IMR-90 (cell line): ENCODE measurements around the gene PSG7. TPM values are rescaled to one million over a fixed set of nuclear protein-coding genes. Genes with fewer than 3 reads are reported as not detected.
A peak's percentile ranks its signal among the peaks of the same experiment; 100 is the strongest.

Experiments
- ATAC-seq: fragments of 200-7000 bp; cut with Tn5 transposase; 2 replicates; pipeline ENCODE4 v1.9.1; 2020; ENCODE audit warnings: low read depth, mild to moderate bottlenecking, moderate library complexity
- BruUV-seq: library from RNA; stranded (reverse); fragments of 400-500 nt; replicated peaks from 2 replicates; lab custom pipeline; 2021; lab: Mats Ljungman, UMichigan
- CTCF ChIA-PET: fragments of 300-600 bp; formaldehyde crosslinking; extraction: SDS; loops from one replicate; lab custom pipeline; 2021; ENCODE audit warnings: antibody characterized with exemption; lab: Yijun Ruan, JAX
- POLR2A ChIA-PET: fragments of 300-600 bp; sonication (Branson Sonifier 250); formaldehyde crosslinking; loops from one replicate; lab custom pipeline; 2022; ENCODE audit warnings: antibody characterized with exemption; ENCODE audit not compliant: unreplicated experiment; lab: Charles Lee
- DNase-seq: peaks from one replicate; pipeline ENCODE4 v3.0.0; 2013
- H2AFZ ChIP-seq: replicated peaks from 2 replicates; pipeline ENCODE3; 2013; ENCODE audit warnings: low read length, mild to moderate bottlenecking; ENCODE audit not compliant: poor library complexity
- H2AK5ac ChIP-seq: 2 replicates; pipeline ENCODE4 v1.6.1; 2013; ENCODE audit warnings: low read depth, low read length, inconsistent platforms
- H2AK9ac ChIP-seq: replicated peaks from 2 replicates; pipeline ENCODE3; 2013; ENCODE audit warnings: mild to moderate bottlenecking, low read depth, low read length, moderate library complexity; ENCODE audit not compliant: poor library complexity
- H2BK120ac ChIP-seq: 2 replicates; pipeline ENCODE4 v1.6.1; 2013; ENCODE audit warnings: low read depth, low read length, inconsistent platforms
- H2BK15ac ChIP-seq: 3 replicates; pipeline ENCODE4 v1.6.1; 2013; ENCODE audit warnings: low read depth, low read length, inconsistent platforms
- H2BK20ac ChIP-seq: 2 replicates; pipeline ENCODE4 v1.6.1; 2013; ENCODE audit warnings: low read depth, mild to moderate bottlenecking, inconsistent platforms, low read length, moderate library complexity
- H2BK5ac ChIP-seq: 2 replicates; pipeline ENCODE4 v1.6.1; 2013; ENCODE audit warnings: mild to moderate bottlenecking, low read depth, low read length, inconsistent platforms; ENCODE audit not compliant: poor library complexity, severe bottlenecking
- H3K14ac ChIP-seq: replicated peaks from 2 replicates; pipeline ENCODE4 v1.6.1; 2013; ENCODE audit warnings: low read depth, low read length, inconsistent platforms
- H3K18ac ChIP-seq: 2 replicates; pipeline ENCODE4 v1.6.1; 2013; ENCODE audit warnings: low read depth, low read length, control low read depth
- H3K23ac ChIP-seq: 2 replicates; pipeline ENCODE4 v1.6.1; 2013; ENCODE audit warnings: low read depth, low read length, inconsistent platforms
- H3K27ac ChIP-seq: 2 replicates; pipeline ENCODE4 v1.5.1; 2013; ENCODE audit warnings: mild to moderate bottlenecking, control low read depth, low read length; ENCODE audit not compliant: insufficient read depth
- H3K27me3 ChIP-seq: 2 replicates; pipeline ENCODE4 v1.6.1; 2013; ENCODE audit warnings: low read length; ENCODE audit not compliant: control insufficient read depth, insufficient read depth
- H3K36me3 ChIP-seq: 2 replicates; pipeline ENCODE4 v1.6.1; 2013; ENCODE audit warnings: low read length, mixed read lengths; ENCODE audit not compliant: control insufficient read depth, insufficient read depth
- H3K4ac ChIP-seq: 2 replicates; pipeline ENCODE4 v1.6.1; 2013; ENCODE audit warnings: low read depth, low read length, inconsistent platforms
- H3K4me1 ChIP-seq: 2 replicates; pipeline ENCODE4 v1.6.1; 2013; ENCODE audit warnings: low read length, mixed read lengths; ENCODE audit not compliant: control insufficient read depth, insufficient read depth
- H3K4me2 ChIP-seq: 2 replicates; pipeline ENCODE4 v1.6.1; 2013; ENCODE audit warnings: low read depth, mild to moderate bottlenecking, control low read depth, low read length, moderate library complexity
- H3K4me3 ChIP-seq: 2 replicates; pipeline ENCODE4 v1.5.1; 2013; ENCODE audit warnings: low read depth, mild to moderate bottlenecking, control low read depth, low read length, moderate library complexity; ENCODE audit not compliant: insufficient read depth
- H3K56ac ChIP-seq: 2 replicates; pipeline ENCODE4 v1.6.1; 2013; ENCODE audit warnings: low read length, inconsistent platforms; ENCODE audit not compliant: insufficient read depth; ENCODE audit errors: extremely low read depth
- H3K79me1 ChIP-seq, 2 experiments: 2 replicates each; pipeline ENCODE4 v1.6.1; 2013; ENCODE audit warnings: low read length in 2 of 2, inconsistent platforms in 1 of 2, low read depth in 1 of 2
- H3K9ac ChIP-seq: 2 replicates; pipeline ENCODE4 v1.6.1; 2013; ENCODE audit warnings: low read depth, low read length, control low read depth
- H3K9me1 ChIP-seq: 2 replicates; pipeline ENCODE4 v1.6.1; 2013; ENCODE audit warnings: low read length, inconsistent platforms; ENCODE audit not compliant: insufficient read depth
- H3K9me3 ChIP-seq: 2 replicates; pipeline ENCODE4 v1.6.1; 2013; ENCODE audit warnings: low read length; ENCODE audit not compliant: control insufficient read depth, insufficient read depth
- H4K20me1 ChIP-seq: 2 replicates; pipeline ENCODE4 v1.6.1; 2013; ENCODE audit warnings: low read length, inconsistent platforms; ENCODE audit not compliant: insufficient read depth
- H4K5ac ChIP-seq: 2 replicates; pipeline ENCODE4 v1.6.1; 2013; ENCODE audit warnings: mild to moderate bottlenecking, low read depth, low read length, control low read depth
- H4K8ac ChIP-seq, 2 experiments: 2 replicates each; pipeline ENCODE4 v1.6.1; 2013; ENCODE audit warnings: low read depth in 2 of 2, low read length in 2 of 2, control low read depth in 1 of 2, inconsistent platforms in 1 of 2
- H4K91ac ChIP-seq: 2 replicates; pipeline ENCODE4 v1.6.1; 2013; ENCODE audit warnings: low read depth, low read length, inconsistent platforms; ENCODE audit not compliant: insufficient read depth
- BHLHE40 ChIP-seq: fragments of 150-350 bp; IDR thresholded peaks from 2 replicates; pipeline ENCODE4 v1.6.1; 2016; ENCODE audit warnings: mild to moderate bottlenecking, low read depth, low read length
- CEBPB ChIP-seq: IDR thresholded peaks from 2 replicates; pipeline ENCODE4 v1.6.1; 2012; ENCODE audit warnings: low read depth, low read length, improper control_type of control experiment
- CHD1 ChIP-seq: IDR thresholded peaks from 2 replicates; pipeline ENCODE4 v1.6.1; 2012; ENCODE audit warnings: low read depth, low read length, improper control_type of control experiment
- FOS ChIP-seq: fragments of 150-350 bp; IDR thresholded peaks from 2 replicates; pipeline ENCODE4 v1.6.1; 2016; ENCODE audit warnings: low read depth, low read length
- MAFK ChIP-seq: IDR thresholded peaks from 2 replicates; pipeline ENCODE4 v1.6.1; 2012; ENCODE audit warnings: low read depth, low read length, improper control_type of control experiment
- MAZ ChIP-seq: IDR thresholded peaks from 2 replicates; pipeline ENCODE4 v1.6.1; 2012; ENCODE audit warnings: low read depth, mild to moderate bottlenecking, low read length, improper control_type of control experiment, moderate library complexity, borderline replicate concordance
- MXI1 ChIP-seq: IDR thresholded peaks from 2 replicates; pipeline ENCODE4 v1.6.1; 2012; ENCODE audit warnings: low read depth, mild to moderate bottlenecking, low read length, moderate library complexity, borderline replicate concordance
- NFE2L2 ChIP-seq: fragments of 150-350 bp; IDR thresholded peaks from 2 replicates; pipeline ENCODE4 v1.6.1; 2016; ENCODE audit warnings: low read depth, mild to moderate bottlenecking, low read length
- POLR2A ChIP-seq: IDR thresholded peaks from 2 replicates; pipeline ENCODE4 v1.6.1; 2012; ENCODE audit warnings: mild to moderate bottlenecking, low read depth, low read length
- RAD21 ChIP-seq: IDR thresholded peaks from 2 replicates; pipeline ENCODE4 v1.6.1; 2012; ENCODE audit warnings: low read length, improper control_type of control experiment
- RCOR1 ChIP-seq: IDR thresholded peaks from 2 replicates; pipeline ENCODE4 v1.6.1; 2012; ENCODE audit warnings: mild to moderate bottlenecking, low read length, improper control_type of control experiment; ENCODE audit not compliant: insufficient replicate concordance
- RFX5 ChIP-seq: IDR thresholded peaks from 2 replicates; pipeline ENCODE4 v1.8.0; 2012; ENCODE audit warnings: low read depth, mild to moderate bottlenecking, low read length, moderate library complexity
- SMC3 ChIP-seq: fragments of 150-350 bp; IDR thresholded peaks from 2 replicates; pipeline ENCODE4 v1.6.1; 2016; ENCODE audit warnings: low read depth, mild to moderate bottlenecking, antibody characterized with exemption, low read length, moderate library complexity
- WGBS, 2 experiments: methylation state at CpG; one replicate each; pipeline versions ENCODE4 v1.1.5 to v1.1.7; 2013; ENCODE audit warnings: missing lambda C conversion rate in 2 of 2; ENCODE audit not compliant: insufficient read length in 1 of 2; ENCODE audit errors: extremely low coverage in 2 of 2; 5-methylcytosine and 5-hydroxymethylcytosine counted together
- dilution Hi-C: fragments of 300-500 bp; cut with HindIII; formaldehyde crosslinking; loops from one replicate; pipeline ENCODE4 v1.14.3; 2018; ENCODE audit warnings: low sequenced_read_pairs; ENCODE audit not compliant: unreplicated experiment
- in situ Hi-C: fragments of 300-500 bp; cut with MboI; formaldehyde crosslinking; loops from 3 replicates; pipeline ENCODE4 v1.14.3; 2019; ENCODE audit warnings: low sequenced_read_pairs, inconsistent platforms, mixed read lengths
- intact Hi-C: fragments of 100-400 bp; cut with micrococcal nuclease; formaldehyde crosslinking; loops from 2 replicates; pipeline ENCODE4 v1.10.0; 2022
- polyA plus RNA-seq, 3 experiments: library from polyadenylated mRNA; depleted of rRNA; stranded (reverse); fragments of >200 nt; gene quantifications; 2 replicates each; pipeline ENCODE4 v1.2.3, GENCODE V29; 2012; ENCODE audit warnings: low replicate concordance in 1 of 3
- total RNA-seq: library from RNA; depleted of rRNA; stranded (reverse); fragments of >200 nt; gene quantifications from 2 replicates; pipeline ENCODE4 v1.2.3, GENCODE V29; 2012
- TF ChIP-seq, protein P1 (sequence below): fragments of 150-350 bp; IDR thresholded peaks from 2 replicates; pipeline ENCODE4 v1.6.1; 2016; ENCODE audit warnings: low read depth, mild to moderate bottlenecking, low read length, moderate library complexity, borderline replicate concordance
- TF ChIP-seq, protein P2 (sequence below): fragments of 150-350 bp; IDR thresholded peaks from 2 replicates; pipeline ENCODE4 v1.6.1; 2017; ENCODE audit warnings: mild to moderate bottlenecking, antibody characterized with exemption, low read length, low read depth

The PSG7 gene
- total and polyA plus RNA-seq, 2 of the 4 experiments (the other 2 are of a cell fraction), result under 0.01 to 0.26 TPM

DNA sequence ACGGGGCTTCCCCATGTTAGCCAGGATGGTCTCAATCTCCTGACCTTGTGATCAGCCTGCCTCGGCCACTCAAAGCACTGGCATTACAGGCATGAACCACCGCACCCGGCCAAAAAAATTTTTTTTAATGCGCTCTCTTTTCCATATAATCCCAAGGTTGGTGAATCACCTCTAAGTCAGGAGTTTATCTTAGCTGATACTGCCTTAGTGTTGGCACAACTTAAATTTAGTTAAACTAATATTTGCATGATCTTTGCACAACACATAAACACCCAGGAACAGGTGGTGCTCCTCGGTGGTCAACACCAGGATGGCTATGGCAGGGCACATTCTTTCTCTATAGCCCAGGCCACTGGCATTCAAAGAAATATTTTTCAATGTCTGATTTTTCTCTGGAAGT is 24.1 kb upstream of the PSG7 start:
- TF ChIP-seq SMC3 (no peak), POLR2A (no peak), RFX5 (no peak), RAD21 (no peak), NFE2L2 (no peak), CEBPB (no peak), MAFK (no peak), CHD1 (no peak), FOS (no peak), MAZ (no peak), MXI1 (no peak), RCOR1 (no peak), BHLHE40 (no peak)
- TF ChIP-seq, protein P1, sequence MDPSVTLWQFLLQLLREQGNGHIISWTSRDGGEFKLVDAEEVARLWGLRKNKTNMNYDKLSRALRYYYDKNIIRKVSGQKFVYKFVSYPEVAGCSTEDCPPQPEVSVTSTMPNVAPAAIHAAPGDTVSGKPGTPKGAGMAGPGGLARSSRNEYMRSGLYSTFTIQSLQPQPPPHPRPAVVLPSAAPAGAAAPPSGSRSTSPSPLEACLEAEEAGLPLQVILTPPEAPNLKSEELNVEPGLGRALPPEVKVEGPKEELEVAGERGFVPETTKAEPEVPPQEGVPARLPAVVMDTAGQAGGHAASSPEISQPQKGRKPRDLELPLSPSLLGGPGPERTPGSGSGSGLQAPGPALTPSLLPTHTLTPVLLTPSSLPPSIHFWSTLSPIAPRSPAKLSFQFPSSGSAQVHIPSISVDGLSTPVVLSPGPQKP, result no peak
- TF ChIP-seq, protein P2, sequence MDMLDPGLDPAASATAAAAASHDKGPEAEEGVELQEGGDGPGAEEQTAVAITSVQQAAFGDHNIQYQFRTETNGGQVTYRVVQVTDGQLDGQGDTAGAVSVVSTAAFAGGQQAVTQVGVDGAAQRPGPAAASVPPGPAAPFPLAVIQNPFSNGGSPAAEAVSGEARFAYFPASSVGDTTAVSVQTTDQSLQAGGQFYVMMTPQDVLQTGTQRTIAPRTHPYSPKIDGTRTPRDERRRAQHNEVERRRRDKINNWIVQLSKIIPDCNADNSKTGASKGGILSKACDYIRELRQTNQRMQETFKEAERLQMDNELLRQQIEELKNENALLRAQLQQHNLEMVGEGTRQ, result no peak
- 100% methylated on average over 3 of the region's 6 CpGs; no CpG with 5 or more reads in 1 of the 2 experiments for WGBS, 2 experiments
- Histone ChIP-seq H3K9ac (no peak overlapping the region), H3K9me3 (no peaks in the 10 kb centered on the region), H4K20me1 (no peaks in the 10 kb centered on the region), H3K4ac (no peak overlapping the region), H3K4me3 (no peak overlapping the region), H2AK5ac (no peak overlapping the region), H3K23ac (no peak overlapping the region), H4K8ac (no peak overlapping the region), H3K79me1 (no peaks in the 10 kb centered on the region), H2BK120ac (peak overlapping the region; percentile 3; the same call in 1 of the 2 replicates), H2BK15ac (no peak overlapping the region; the same call in 2 of the 3 replicates), H2BK20ac (no peak overlapping the region), H3K18ac (no peak overlapping the region), H2AK9ac (no peak overlapping the region), H2AFZ (no peak overlapping the region), H3K4me1 (peaks cover 5% of the 10 kb centered on the region; the same call in 1 of the 2 replicates), H4K91ac (no peak overlapping the region), H3K4me2 (no peak overlapping the region), H3K56ac (no peak overlapping the region; the same call in 1 of the 2 replicates), H3K36me3 (no peaks in the 10 kb centered on the region), H4K5ac (no peak overlapping the region), H3K27me3 (no peaks in the 10 kb centered on the region), H3K9me1 (no peaks in the 10 kb centered on the region; the same call in 1 of the 2 replicates), H2BK5ac (peak overlapping the region; percentile 79), H3K27ac (no peak overlapping the region), H3K14ac (no peak overlapping the region)
- in situ Hi-C loops, result no loop called here
- dilution Hi-C loops, result no loop called here
- DNase-seq (no peak), ATAC-seq (peak; percentile 60)
- ChIA-PET POLR2A (no interaction called here), CTCF (no interaction called here)
- BruUV-seq, result no TSS peak
- intact Hi-C loops, result no loop called here
